Stimulated activated CD8-positive, alpha-beta memory T cell treated with anti-CD3 and anti-CD28 coated beads, Interleukin-7, amount 100 ng/mL, for 1 hour (primary cell): ENCODE data around the gene KLK1.

ENCODE experiments used
- DNase-seq, 2 donors: peaks; one replicate each; pipeline ENCODE4 v3.0.0-alpha.2; 2020; ENCODE audit warnings: low read depth in 2 of 2

The KLK1 gene

GRCh38 chr19:50823389-50824042, at the start of gene KLK1:
Gene KLK1, minus strand, starts transcription at chr19:50823787. Its CDS starts 39 bp downstream, at chr19:50823748.
- DNase-seq = no peak

- DNase-seq = no peak
Measured at GRCh38 chr19:50873056-50873455, 49.5 kb upstream of the KLK1 start, which contains the start of gene KLK2. Gene KLK2, plus strand, starts transcription at chr19:50873439. Its CDS starts 35 bp downstream, at chr19:50873474.

- DNase-seq = no peak
Measured at GRCh38 chr19:50870417-50871089, 47.0 kb upstream of the KLK1 start.

GRCh38 chr19:50869479-50869878, 45.9 kb upstream of the KLK1 start:
- DNase-seq = no peak

- no peak for DNase-seq
Measured at GRCh38 chr19:50861496-50862286, 38.1 kb upstream of the KLK1 start.

GRCh38 chr19:50861010-50861409, 37.4 kb upstream of the KLK1 start:
- DNase-seq = no peak

- no peak for DNase-seq
Measured at GRCh38 chr19:50859849-50860248, 36.3 kb upstream of the KLK1 start.

GRCh38 chr19:50858886-50859285, 35.3 kb upstream of the KLK1 start:
- no peak for DNase-seq

GRCh38 chr19:50857366-50857765, 33.8 kb upstream of the KLK1 start:
- DNase-seq = no peak

GRCh38 chr19:50854636-50855410, 31.2 kb upstream of the KLK1 start, which contains the start of gene KLK3:
Gene KLK3, plus strand, starts transcription at chr19:50854915. Its CDS starts 41 bp downstream, at chr19:50854956.
- no peak for DNase-seq

GRCh38 chr19:50851620-50852019, 28.0 kb upstream of the KLK1 start:
- DNase-seq = no peak

GRCh38 chr19:50850738-50851137, 27.2 kb upstream of the KLK1 start:
- DNase-seq = no peak

- DNase-seq = no peak
Measured at GRCh38 chr19:50844296-50844935, 20.8 kb upstream of the KLK1 start.

- no peak for DNase-seq
Measured at GRCh38 chr19:50843701-50844221, 20.2 kb upstream of the KLK1 start.

GRCh38 chr19:50843205-50843604, 19.6 kb upstream of the KLK1 start:
- DNase-seq = no peak

GRCh38 chr19:50842130-50842529, 18.5 kb upstream of the KLK1 start:
- no peak for DNase-seq

GRCh38 chr19:50839712-50840655, 16.4 kb upstream of the KLK1 start:
- DNase-seq = no peak

GRCh38 chr19:50838239-50838638, 14.7 kb upstream of the KLK1 start:
- no peak for DNase-seq

- DNase-seq = no peak
Measured at GRCh38 chr19:50837300-50837699, 13.7 kb upstream of the KLK1 start.
